HG02642 (cell line): ENCODE measurements around the gene SCAMP5.

Experiments
- ATAC-seq: cut with Tn5 transposase; IDR thresholded peaks from one replicate; pipeline ENCODE4 v1.9.1; 2021; ENCODE audit warnings: mild to moderate bottlenecking; ENCODE audit not compliant: unreplicated experiment, poor library complexity

Gene SCAMP5

GRCh38 chr15:75016431-75016830, 21.1 kb downstream of the SCAMP5 start:
- no peak for ATAC-seq

GRCh38 chr15:75019916-75020315, 24.6 kb downstream of the SCAMP5 start:
- no peak for ATAC-seq

- ATAC-seq: no peak
Observed at GRCh38 chr15:75021341-75021740, 26.0 kb downstream of the SCAMP5 start.

GRCh38 chr15:75022783-75023180, 27.4 kb downstream of the SCAMP5 start:
- no peak for ATAC-seq

- ATAC-seq: peak; percentile 95
Observed at GRCh38 chr15:75023181-75023871, 28.0 kb downstream of the SCAMP5 start, which contains the start of gene PPCDC. Gene PPCDC, plus strand, starts transcription at chr15:75023590. Its CDS starts 4,729 bp downstream, at chr15:75028319.

GRCh38 chr15:75023872-75024636, 28.7 kb downstream of the SCAMP5 start:
- ATAC-seq: no peak

GRCh38 chr15:75025107-75025506, 29.7 kb downstream of the SCAMP5 start:
- no peak for ATAC-seq

GRCh38 chr15:75025548-75026260, 30.3 kb downstream of the SCAMP5 start:
- no peak for ATAC-seq

- no peak for ATAC-seq
Observed at GRCh38 chr15:75027551-75027950, 32.2 kb downstream of the SCAMP5 start.

- no peak for ATAC-seq
Observed at GRCh38 chr15:75028991-75029377, 33.6 kb downstream of the SCAMP5 start.

GRCh38 chr15:75029378-75030022, 34.1 kb downstream of the SCAMP5 start:
- no peak for ATAC-seq

- no peak for ATAC-seq
Observed at GRCh38 chr15:75030023-75030413, 34.7 kb downstream of the SCAMP5 start.

GRCh38 chr15:75030424-75030823, 35.1 kb downstream of the SCAMP5 start:
- no peak for ATAC-seq

- no peak for ATAC-seq
Observed at GRCh38 chr15:75031848-75032247, 36.5 kb downstream of the SCAMP5 start.

- ATAC-seq: no peak
Observed at GRCh38 chr15:75032395-75032794, 37.0 kb downstream of the SCAMP5 start.

GRCh38 chr15:75033809-75034208, 38.4 kb downstream of the SCAMP5 start:
- ATAC-seq: no peak

- ATAC-seq: no peak
Observed at GRCh38 chr15:75034615-75035014, 39.3 kb downstream of the SCAMP5 start.

- ATAC-seq: no peak
Observed at GRCh38 chr15:75036212-75036616, 40.9 kb downstream of the SCAMP5 start.

- no peak for ATAC-seq
Observed at GRCh38 chr15:75037685-75038084, 42.3 kb downstream of the SCAMP5 start.

GRCh38 chr15:75038231-75038630, 42.9 kb downstream of the SCAMP5 start:
- ATAC-seq: no peak
